ENCODE results near the gene SORCS3.

Gene SORCS3

DNA sequence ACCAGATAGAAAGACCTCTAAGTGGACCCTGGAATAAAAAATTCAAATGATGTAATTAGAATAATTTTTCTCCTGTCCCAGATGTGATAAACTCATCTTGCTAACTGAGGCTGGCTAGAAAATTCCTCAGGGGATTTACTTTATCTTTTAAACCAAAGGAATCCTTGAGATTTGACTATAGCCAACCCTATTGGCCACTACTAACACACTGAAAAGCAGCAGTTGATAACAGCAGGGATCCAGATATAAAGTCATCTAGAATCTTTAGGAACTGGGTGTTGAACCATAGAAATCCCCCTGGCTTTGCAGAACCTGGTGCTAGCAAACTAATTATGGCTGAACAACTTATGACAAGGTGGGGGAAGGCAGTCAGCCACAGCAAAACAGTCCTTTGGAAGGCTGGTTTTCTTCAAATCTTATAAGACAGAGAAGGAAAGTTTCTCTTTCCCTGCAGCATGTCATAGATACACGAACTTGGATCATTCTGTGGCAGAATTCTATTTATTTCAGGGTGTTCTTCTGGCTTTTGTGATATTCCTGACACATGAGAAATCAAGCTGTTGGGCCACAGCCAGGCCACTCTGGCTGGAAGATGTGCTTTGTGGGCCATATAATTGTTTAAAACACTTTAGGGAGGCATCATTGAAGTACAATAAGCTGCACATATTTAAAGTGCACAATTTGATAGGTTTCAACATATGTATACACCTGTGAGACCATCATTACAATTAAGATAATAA is 643.6 kb downstream of the SORCS3 start:
- H3K4me3 ChIP-seq (ENCODE audit: low read length), result no peak overlapping the region
- no peak overlapping the region for H3K27ac ChIP-seq (ENCODE audit: low read length)
- no peaks in the 10 kb centered on the region for H3K36me3 ChIP-seq (ENCODE audit: control insufficient read depth, insufficient read depth, low read length)
- H3K9me3 ChIP-seq (ENCODE audit: control insufficient read depth, insufficient read depth, low read length), result no peaks in the 10 kb centered on the region
- H3K27me3 ChIP-seq (ENCODE audit: control insufficient read depth, insufficient read depth, low read length), result no peaks in the 10 kb centered on the region
- DNase-seq (ENCODE audit: low read depth, low spot score), result no peak
- WGBS (ENCODE audit: insufficient coverage, insufficient read length), result no CpG with 5 or more reads among the region's 1 CpG
- H3K4me1 ChIP-seq (ENCODE audit: control insufficient read depth, insufficient read depth, low read length), result no peaks in the 10 kb centered on the region

DNA sequence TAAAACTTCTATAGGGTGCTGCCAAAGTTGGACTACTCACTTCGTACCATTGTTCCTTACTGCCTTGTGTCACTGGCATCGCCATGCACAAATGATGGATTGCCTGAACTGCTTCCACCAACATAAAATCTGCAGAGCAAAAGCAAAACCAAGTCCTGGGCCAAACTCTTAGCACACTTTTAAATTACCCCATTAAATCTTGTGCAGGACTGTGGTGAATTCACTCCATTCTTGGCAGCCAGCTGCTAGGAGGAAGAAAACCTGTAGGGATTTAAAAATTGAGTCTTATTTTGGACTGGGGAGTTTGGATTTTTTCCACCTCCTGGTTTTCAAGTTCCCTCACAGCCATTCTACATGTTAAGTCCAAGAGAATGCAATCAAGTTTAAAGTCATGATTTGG is 646.9 kb downstream of the SORCS3 start:
- Histone ChIP-seq H3K4me3 (ENCODE audit: low read length) (no peak overlapping the region), H3K27me3 (ENCODE audit: control insufficient read depth, insufficient read depth, low read length) (no peaks in the 10 kb centered on the region), H3K4me1 (ENCODE audit: control insufficient read depth, insufficient read depth, low read length) (no peaks in the 10 kb centered on the region), H3K36me3 (ENCODE audit: control insufficient read depth, insufficient read depth, low read length) (no peaks in the 10 kb centered on the region), H3K9me3 (ENCODE audit: control insufficient read depth, insufficient read depth, low read length) (no peaks in the 10 kb centered on the region), H3K27ac (ENCODE audit: low read length) (no peak overlapping the region)
- no CpG with 5 or more reads among the region's 2 CpGs for WGBS (ENCODE audit: insufficient coverage, insufficient read length)
- DNase-seq (ENCODE audit: low read depth, low spot score), result no peak

DNA sequence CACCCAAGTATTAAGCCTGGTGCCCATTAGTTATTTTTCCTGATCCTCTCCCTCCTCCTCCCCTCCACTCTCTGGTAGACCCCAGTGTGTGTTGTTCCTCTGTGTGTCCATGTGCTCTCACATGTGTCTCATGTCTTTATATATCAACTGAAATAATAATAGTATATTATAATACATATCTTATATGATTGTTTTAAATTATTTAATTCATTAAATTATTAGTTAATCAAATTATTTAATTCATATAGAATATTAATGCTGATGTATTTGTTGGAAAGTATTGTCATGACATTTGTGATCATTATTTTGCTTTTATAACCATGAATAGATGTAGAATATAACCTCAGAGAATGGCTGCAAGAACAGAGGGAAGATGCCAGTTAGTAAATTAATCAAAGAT is 647.5 kb downstream of the SORCS3 start:
- Histone ChIP-seq H3K4me1 (ENCODE audit: control insufficient read depth, insufficient read depth, low read length) (no peaks in the 10 kb centered on the region), H3K27me3 (ENCODE audit: control insufficient read depth, insufficient read depth, low read length) (no peaks in the 10 kb centered on the region), H3K4me3 (ENCODE audit: low read length) (no peak overlapping the region), H3K27ac (ENCODE audit: low read length) (no peak overlapping the region), H3K9me3 (ENCODE audit: control insufficient read depth, insufficient read depth, low read length) (no peaks in the 10 kb centered on the region), H3K36me3 (ENCODE audit: control insufficient read depth, insufficient read depth, low read length) (no peaks in the 10 kb centered on the region)
- DNase-seq (ENCODE audit: low read depth, low spot score), result no peak

DNA sequence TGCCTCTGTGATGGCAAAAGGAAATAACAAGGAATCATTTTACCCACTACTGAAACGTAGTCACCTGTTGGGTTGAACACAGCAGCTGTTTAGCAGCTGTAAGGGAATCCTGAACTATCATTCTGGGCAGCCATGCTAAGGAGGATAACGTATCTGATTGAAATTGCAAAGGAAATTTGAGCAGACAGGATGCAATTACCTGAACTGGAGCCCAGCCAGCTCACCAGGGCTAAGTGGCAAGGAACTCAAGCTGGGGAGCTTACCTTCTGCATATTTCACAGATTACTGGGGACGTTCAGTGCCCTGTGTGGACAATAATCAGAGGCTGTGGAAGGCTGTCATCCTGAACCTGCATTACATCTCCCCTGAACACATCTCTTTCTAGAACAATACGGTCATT is 650.5 kb downstream of the SORCS3 start:
- Histone ChIP-seq H3K27ac (ENCODE audit: low read length) (no peak overlapping the region), H3K36me3 (ENCODE audit: control insufficient read depth, insufficient read depth, low read length) (no peaks in the 10 kb centered on the region), H3K27me3 (ENCODE audit: control insufficient read depth, insufficient read depth, low read length) (no peaks in the 10 kb centered on the region), H3K9me3 (ENCODE audit: control insufficient read depth, insufficient read depth, low read length) (no peaks in the 10 kb centered on the region), H3K4me1 (ENCODE audit: control insufficient read depth, insufficient read depth, low read length) (no peaks in the 10 kb centered on the region), H3K4me3 (ENCODE audit: low read length) (no peak overlapping the region)
- WGBS (ENCODE audit: insufficient coverage, insufficient read length), result no CpG with 5 or more reads among the region's 4 CpGs
- DNase-seq (ENCODE audit: low read depth, low spot score), result no peak

DNA sequence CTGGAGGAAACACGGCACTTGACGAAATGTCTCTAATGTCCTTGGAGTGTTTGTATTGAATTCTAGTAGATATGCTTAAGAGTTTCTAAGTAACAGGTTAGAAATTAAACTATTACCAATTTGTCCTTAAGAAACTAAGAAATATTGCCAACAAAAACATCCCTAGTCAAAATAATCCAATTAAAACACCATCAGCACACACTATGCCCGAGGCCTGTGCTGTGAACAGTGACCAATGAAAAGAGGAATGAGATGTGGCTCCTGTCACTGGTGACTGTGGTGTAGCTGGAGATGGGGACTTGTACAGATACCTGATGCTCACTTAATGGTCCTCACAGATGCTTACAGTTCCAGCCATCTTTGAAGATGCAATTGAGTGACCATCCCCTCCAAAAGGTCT is 651.1 kb downstream of the SORCS3 start:
- Histone ChIP-seq H3K4me3 (ENCODE audit: low read length) (no peak overlapping the region), H3K36me3 (ENCODE audit: control insufficient read depth, insufficient read depth, low read length) (no peaks in the 10 kb centered on the region), H3K4me1 (ENCODE audit: control insufficient read depth, insufficient read depth, low read length) (no peaks in the 10 kb centered on the region), H3K27ac (ENCODE audit: low read length) (no peak overlapping the region), H3K27me3 (ENCODE audit: control insufficient read depth, insufficient read depth, low read length) (no peaks in the 10 kb centered on the region), H3K9me3 (ENCODE audit: control insufficient read depth, insufficient read depth, low read length) (no peaks in the 10 kb centered on the region)
- no CpG with 5 or more reads among the region's 3 CpGs for WGBS (ENCODE audit: insufficient coverage, insufficient read length)
- DNase-seq (ENCODE audit: low read depth, low spot score), result no peak
